Measurements from ENCODE around the gene CDK19. TPM values are rescaled to one million over a fixed set of nuclear protein-coding genes. Genes with fewer than 3 reads are reported as not detected.

Gene CDK19
- total RNA-seq, 6 donors from 2014 or later = 5.2 to 20.4 (median 12.4) TPM

- no peaks in the 10 kb centered on the region for H3K36me3 ChIP-seq
- TF ChIP-seq, protein P1, sequence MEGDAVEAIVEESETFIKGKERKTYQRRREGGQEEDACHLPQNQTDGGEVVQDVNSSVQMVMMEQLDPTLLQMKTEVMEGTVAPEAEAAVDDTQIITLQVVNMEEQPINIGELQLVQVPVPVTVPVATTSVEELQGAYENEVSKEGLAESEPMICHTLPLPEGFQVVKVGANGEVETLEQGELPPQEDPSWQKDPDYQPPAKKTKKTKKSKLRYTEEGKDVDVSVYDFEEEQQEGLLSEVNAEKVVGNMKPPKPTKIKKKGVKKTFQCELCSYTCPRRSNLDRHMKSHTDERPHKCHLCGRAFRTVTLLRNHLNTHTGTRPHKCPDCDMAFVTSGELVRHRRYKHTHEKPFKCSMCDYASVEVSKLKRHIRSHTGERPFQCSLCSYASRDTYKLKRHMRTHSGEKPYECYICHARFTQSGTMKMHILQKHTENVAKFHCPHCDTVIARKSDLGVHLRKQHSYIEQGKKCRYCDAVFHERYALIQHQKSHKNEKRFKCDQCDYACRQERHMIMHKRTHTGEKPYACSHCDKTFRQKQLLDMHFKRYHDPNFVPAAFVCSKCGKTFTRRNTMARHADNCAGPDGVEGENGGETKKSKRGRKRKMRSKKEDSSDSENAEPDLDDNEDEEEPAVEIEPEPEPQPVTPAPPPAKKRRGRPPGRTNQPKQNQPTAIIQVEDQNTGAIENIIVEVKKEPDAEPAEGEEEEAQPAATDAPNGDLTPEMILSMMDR (IDR thresholded peaks at IDR 0.05) = no peak
- TF ChIP-seq POLR2A (IDR thresholded peaks at IDR 0.05) = no peak
- H3K4me1 ChIP-seq = no peaks in the 10 kb centered on the region
- no peak for DNase-seq
- no peaks in the 10 kb centered on the region for H3K9me3 ChIP-seq
- no peak overlapping the region for H3K27ac ChIP-seq
- H3K4me3 ChIP-seq = no peak overlapping the region
- ATAC-seq (ENCODE audit: low FRiP score in 2 of 2) = no peak
- no peaks in the 10 kb centered on the region for H3K27me3 ChIP-seq
- 95 to 98% methylated on average over 5 of the region's 5 CpGs for WGBS, 2 donors
These were observed 15.0 kb downstream of the CDK19 start for GRCh38 chr6:110800196-110800838.

DNA sequence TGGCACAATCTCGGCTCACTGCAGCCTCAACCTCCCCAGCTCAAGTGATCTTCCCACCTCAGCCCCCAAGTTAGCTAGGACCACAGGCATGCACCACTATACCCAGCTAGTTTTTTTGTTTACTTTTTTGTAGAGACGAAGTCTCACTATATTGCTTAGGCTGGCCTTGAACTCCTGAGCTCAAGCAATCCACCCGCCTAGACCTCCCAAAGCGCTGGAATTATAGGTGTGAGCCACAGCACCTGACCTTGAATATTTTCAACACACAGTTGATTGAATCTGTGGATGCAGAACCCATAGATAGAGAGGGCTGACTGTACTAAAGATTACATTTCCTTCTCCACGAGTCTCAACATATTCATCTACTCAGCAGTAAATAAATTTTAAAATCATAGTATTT is 15.6 kb downstream of the CDK19 start:
- no peak for TF ChIP-seq POLR2AphosphoS5 (IDR thresholded peaks at IDR 0.05)
- TF ChIP-seq EP300 (IDR thresholded peaks at IDR 0.05) = no peak
- TF ChIP-seq POLR2A (IDR thresholded peaks at IDR 0.05) = no peak
- TF ChIP-seq, protein P1 (IDR thresholded peaks at IDR 0.05) = no peak
- Histone ChIP-seq H3K36me3 (no peaks in the 10 kb centered on the region), H3K4me3 (no peak overlapping the region), H3K27me3 (no peaks in the 10 kb centered on the region), H3K27ac (no peak overlapping the region), H3K9me3 (no peaks in the 10 kb centered on the region), H3K4me1 (no peaks in the 10 kb centered on the region)
- ATAC-seq (ENCODE audit: low FRiP score in 2 of 2) (no peak), DNase-seq (no peak)
- WGBS, 2 donors = 85 to 91% methylated on average over 5 of the region's 5 CpGs

DNA sequence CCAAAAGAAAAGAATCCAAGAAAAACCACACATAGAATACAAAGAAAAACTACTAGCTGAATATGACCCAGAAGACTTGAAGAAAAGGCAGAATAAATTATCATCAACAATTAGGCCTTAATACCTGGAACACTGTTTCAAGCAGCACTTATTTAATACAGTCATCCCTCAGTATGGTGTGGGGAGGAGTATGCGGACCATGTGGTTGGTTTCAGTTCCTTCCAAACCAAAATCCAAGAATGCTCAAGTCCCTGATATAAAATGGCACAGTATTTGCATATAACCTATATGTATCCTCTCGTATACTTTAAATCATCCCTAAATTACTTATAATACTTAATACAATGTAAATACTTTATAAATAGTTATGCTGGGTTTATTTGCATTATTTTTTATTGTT is 16.1 kb downstream of the CDK19 start:
- Histone ChIP-seq H3K9me3 (no peaks in the 10 kb centered on the region), H3K27ac (no peak overlapping the region), H3K4me1 (no peaks in the 10 kb centered on the region), H3K27me3 (no peaks in the 10 kb centered on the region), H3K4me3 (no peak overlapping the region), H3K36me3 (no peaks in the 10 kb centered on the region)
- WGBS, 2 donors = 81 to 89% methylated on average over 2 of the region's 2 CpGs
- ATAC-seq (ENCODE audit: low FRiP score in 2 of 2) (no peak), DNase-seq (no peak)
- TF ChIP-seq EP300 (IDR thresholded peaks at IDR 0.05) (no peak), POLR2AphosphoS5 (IDR thresholded peaks at IDR 0.05) (no peak), POLR2A (IDR thresholded peaks at IDR 0.05) (no peak)
- TF ChIP-seq, protein P1 (IDR thresholded peaks at IDR 0.05) = no peak

GRCh38 chr6:110795271-110795670 is 20.0 kb downstream of the CDK19 start:
- Histone ChIP-seq H3K4me3 (no peak overlapping the region), H3K27ac (no peak overlapping the region), H3K9me3 (no peaks in the 10 kb centered on the region), H3K36me3 (no peaks in the 10 kb centered on the region), H3K4me1 (no peaks in the 10 kb centered on the region), H3K27me3 (no peaks in the 10 kb centered on the region)
- ATAC-seq (ENCODE audit: low FRiP score in 2 of 2) = no peak
- DNase-seq = no peak
- WGBS, 2 donors = 96 to 100% methylated on average over 1 of the region's 1 CpG
- TF ChIP-seq POLR2A (IDR thresholded peaks at IDR 0.05) (no peak), POLR2AphosphoS5 (IDR thresholded peaks at IDR 0.05) (no peak), EP300 (IDR thresholded peaks at IDR 0.05) (no peak)
- TF ChIP-seq, protein P1 (IDR thresholded peaks at IDR 0.05) = no peak

DNA sequence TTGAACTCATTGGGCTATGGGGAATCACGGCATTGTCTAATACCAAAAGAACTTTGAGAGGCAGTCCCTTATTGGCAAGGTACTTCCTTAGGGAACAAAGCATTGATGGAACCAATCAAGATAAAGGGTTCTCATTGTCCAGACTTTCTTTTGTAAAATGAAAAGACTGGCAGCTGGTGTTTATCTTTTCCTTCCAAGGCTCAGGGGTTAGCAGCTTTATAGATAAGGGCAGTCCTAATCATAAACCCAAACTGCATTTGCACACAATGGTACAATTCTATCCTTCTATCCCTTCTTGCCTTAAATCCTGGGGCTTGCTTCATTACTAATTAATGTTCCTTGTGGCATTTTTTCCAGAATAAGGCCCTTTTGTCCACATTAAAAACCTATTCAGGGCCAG is 28.6 kb downstream of the CDK19 start:
- Histone ChIP-seq H3K36me3 (no peaks in the 10 kb centered on the region), H3K27me3 (no peaks in the 10 kb centered on the region), H3K4me1 (peaks cover 0 to 6% (median 2%) of the 10 kb centered on the region in 4 donors), H3K4me3 (no peak overlapping the region), H3K27ac (no peak overlapping the region), H3K9me3 (peaks cover 6 to 9% (median 6%) of the 10 kb centered on the region in 4 donors)
- 94 to 96% methylated on average over 1 of the region's 1 CpG for WGBS, 2 donors
- no peak for ATAC-seq (ENCODE audit: low FRiP score in 2 of 2)
- TF ChIP-seq, protein P1 (IDR thresholded peaks at IDR 0.05) = no peak
- TF ChIP-seq EP300 (IDR thresholded peaks at IDR 0.05) (no peak), POLR2AphosphoS5 (IDR thresholded peaks at IDR 0.05) (no peak), POLR2A (IDR thresholded peaks at IDR 0.05) (no peak)
- no peak for DNase-seq

Data from upper lobe of left lung (tissue), 6 donors.